NCI-H2081 (cell line): Measurements from ENCODE around the gene CFAP61.
"Not testable (repeated sequence)": the region's sequence is repeated elsewhere in the genome, so short reads cannot be mapped to it uniquely, and the experiment has no call there.

Source experiments
- DNase-seq, 2 experiments: peaks; one replicate each; lab custom pipeline; 2025; lab: John Stamatoyannopoulos, UW

CFAP61 gene

DNA sequence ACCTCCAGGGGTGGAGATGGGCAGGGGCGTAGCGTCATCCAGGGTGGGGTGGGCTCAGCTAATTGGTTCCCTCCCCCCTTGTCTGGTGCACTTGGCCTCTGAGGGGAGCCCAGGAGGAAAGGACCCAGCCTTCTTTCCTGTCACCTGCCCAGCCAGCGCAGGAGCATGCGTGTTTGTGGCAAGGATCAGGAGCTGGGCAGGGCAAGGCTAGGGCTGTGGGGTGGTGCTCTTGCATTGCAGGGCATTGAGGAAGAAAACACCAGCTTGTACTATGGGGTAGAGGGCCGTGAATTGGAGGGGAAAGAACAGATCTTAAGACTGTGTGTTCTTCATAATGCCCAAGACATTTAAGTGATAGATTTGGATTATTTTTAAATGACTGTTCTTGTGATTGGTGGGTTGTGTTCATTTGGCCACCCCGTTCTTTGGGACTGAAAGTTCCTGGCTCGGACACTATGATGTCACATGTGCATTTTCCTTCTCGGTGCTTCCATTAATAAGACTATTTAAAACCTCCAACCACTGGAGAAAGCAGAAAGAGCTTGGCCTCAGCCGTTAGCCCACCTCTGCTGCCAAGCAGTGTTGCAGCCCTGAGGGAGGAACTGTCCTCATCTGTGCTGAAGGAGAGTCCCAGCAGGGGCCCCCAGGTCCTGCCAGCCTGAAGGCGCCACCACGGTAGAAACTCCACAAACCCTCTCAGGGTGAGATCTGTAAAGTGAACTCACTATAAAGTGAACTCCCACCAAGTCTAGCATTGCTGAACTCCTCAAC is 179.4 kb downstream of the CFAP61 start:
- no peak for DNase-seq

GRCh38 chr20:20233041-20233514 is 180.7 kb downstream of the CFAP61 start:
- DNase-seq, result peak in 1 of 2 experiments; percentile 39

DNA sequence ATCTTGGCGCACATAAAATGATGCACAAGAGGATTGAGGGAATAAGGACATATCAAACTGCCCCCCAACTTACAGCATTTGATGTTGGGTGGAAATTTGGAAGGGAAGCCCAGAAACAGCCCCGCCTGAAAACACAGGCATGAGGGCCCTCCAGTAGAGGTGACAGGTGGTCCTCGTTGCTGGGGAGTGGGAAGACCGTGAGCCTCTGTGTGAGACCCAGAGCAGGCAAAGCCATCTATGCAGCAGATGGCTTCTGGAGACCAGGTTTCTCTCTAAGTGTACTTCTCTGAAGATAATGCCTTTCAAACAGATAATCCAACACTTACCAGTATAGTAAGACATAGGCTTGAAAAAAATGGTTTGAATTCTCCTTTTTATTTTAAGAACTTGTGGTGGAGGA is 183.3 kb downstream of the CFAP61 start:
- DNase-seq, result no peak

GRCh38 chr20:20237093-20237959 is 185.0 kb downstream of the CFAP61 start:
- DNase-seq, result peak; percentile 76 to 79

DNA sequence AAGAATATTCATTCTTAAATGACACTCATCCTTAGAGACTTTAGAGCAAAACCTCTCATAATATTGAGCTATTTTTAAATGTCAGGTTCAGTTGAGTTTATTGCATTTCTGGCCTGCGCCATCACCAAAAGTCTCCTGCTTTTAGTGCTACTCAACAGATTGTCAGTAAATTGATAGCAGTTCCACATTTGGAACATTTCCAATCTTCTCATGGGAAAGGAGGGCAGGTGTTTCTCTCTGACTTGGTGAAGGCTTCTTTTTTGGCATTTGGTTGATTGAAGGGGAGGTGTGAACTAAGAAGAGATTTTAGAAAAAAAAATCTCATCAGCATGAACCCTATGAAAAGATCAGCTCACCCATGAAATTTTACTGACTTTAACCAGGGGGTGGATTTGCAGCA is 189.6 kb downstream of the CFAP61 start:
- DNase-seq, result peak; percentile 58 to 87

DNA sequence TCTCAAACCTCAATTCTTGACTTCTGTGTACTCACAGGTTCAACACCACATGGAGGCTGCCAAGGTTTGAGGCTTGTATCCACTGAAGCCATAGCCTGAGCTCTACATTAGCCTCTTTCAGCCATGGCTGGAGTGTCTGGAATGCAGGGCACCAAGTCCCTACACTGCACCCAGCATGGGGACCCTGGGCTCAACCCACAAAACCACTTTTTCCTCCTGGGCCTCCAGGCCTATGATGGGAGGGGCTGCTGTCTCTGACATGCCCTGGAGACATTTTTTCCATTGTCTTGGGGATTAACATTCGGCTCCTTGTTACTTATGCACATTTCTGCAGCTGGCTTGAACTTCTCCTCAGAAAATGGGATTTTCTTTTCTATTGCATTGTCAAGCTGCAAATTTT is 192.1 kb downstream of the CFAP61 start:
- not testable (repeated sequence) for DNase-seq

GRCh38 chr20:20246996-20247633 is 194.8 kb downstream of the CFAP61 start:
- DNase-seq, result no peak

DNA sequence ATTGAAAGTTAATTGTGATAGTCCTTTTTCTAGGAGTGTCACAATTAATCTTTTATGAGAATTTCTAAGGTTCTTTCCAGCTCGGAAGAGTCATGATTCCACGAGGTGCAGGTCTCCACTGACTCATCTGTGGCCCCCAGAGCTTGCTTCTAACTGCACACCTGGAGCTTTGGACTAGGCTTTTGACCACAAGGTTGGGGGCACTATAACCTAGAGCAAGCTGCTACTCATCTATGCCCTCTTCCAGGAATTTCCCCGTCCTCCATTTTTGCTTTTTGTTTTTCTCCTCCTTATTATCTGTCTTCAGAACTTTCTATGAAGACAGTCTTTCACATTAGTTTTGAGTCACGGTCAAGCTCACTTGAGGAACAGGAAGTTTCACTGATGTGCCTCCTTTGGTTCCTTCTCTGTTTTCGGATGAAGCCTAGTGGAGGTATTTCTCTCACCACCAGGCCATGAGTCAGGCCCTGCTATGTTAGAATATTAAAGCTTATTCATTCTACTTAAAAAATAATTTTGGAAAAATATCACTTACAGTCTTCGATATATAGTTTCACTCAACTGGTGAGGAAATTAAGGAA is 196.4 kb downstream of the CFAP61 start:
- DNase-seq, result no peak

- peak; percentile 62 to 88 for DNase-seq
Measured at GRCh38 chr20:20251317-20251716, 199.0 kb downstream of the CFAP61 start.

GRCh38 chr20:20251836-20252235 is 199.5 kb downstream of the CFAP61 start:
- DNase-seq, result peak in 1 of 2 experiments; percentile 55

GRCh38 chr20:20253039-20253743 is 200.9 kb downstream of the CFAP61 start:
- DNase-seq, result no peak

DNA sequence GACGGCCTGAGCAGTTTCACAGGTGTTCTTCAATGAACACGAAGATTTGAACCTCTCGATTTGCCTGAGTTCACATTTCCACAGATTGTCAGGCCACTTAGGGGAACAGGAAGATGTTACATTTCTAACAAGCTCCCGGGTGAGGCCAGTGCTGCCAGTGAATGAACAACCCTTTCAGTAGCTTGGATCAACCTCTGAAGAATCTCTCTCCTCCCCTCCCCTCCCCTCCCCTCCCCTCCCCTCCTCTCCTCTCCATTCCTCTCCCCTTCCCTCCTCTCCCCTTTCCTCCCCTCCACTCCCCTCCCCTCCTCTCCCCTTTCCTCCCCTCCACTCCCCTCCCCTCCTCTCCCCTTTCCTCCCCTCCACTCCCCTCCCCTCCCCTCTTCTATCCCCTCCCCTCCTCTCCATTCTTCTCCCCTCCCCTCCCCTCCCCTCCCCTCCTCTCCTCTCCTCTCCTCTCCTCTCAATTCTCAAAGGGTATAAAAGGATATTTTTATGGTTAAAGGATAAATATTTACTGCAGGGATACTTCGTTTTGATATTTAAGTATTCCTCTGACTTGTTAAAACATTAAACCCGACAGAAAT is 201.5 kb downstream of the CFAP61 start:
- peak in 1 of 2 experiments; percentile 43 for DNase-seq

DNA sequence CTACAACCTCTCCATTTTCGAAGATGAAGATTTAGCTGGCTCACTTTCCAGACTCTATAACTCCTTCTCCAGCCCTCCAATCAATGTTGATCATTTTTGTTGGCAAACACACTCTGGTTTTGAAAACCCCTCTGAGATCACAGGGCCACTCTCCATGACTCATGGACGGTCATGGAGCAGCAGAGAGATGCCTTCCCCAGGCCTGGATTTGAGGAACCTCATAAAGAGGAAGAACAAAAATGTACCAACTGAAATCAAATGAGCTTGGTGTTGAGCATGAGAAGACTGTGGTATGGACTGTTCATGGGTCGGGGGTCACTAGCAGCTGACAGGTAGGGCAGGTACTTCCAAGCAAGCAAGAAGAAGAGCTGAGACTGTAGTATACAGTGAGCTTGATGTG is 202.8 kb downstream of the CFAP61 start:
- no peak for DNase-seq

DNA sequence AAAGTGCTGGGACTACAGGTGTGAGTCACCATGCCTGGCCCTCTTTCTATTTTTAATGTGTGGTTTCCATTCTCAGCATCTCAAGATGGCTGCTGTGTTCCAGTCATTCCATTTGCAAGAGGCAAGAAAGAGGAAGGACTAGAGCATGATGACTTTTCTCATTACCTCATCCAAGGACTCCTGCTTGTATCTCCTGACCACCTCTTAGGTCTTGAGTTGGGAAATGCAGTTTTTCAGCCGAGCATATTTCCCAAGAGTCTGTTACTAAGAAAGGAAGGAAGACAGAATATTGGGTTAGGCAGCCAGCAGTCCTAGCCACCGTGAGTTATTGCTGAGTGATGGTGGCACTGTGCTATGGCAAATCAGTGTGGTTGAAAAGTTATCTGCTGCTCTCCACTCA is 207.2 kb downstream of the CFAP61 start:
- DNase-seq, result no peak

DNA sequence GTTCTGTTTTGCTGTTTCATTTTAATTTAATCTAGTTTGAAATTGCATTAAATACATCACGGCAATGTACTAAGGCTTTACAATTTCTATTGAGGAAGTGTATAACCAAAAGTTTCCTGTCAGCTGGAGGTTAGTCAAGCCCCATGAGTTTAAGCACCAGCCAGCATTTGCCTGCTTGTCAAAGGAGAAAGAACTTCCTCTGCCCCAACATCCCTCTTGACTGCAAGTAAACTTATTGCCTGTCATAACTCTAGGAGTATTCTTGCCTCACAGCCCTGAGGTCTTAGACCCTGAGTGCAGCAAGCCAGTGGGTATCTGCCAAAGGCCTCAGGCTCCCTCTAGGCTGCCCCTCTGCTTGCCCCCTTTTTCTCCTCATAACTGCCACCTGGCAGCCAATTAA is 208.8 kb downstream of the CFAP61 start:
- DNase-seq, result no peak

GRCh38 chr20:20265210-20265609 is 212.9 kb downstream of the CFAP61 start:
- no peak for DNase-seq

DNA sequence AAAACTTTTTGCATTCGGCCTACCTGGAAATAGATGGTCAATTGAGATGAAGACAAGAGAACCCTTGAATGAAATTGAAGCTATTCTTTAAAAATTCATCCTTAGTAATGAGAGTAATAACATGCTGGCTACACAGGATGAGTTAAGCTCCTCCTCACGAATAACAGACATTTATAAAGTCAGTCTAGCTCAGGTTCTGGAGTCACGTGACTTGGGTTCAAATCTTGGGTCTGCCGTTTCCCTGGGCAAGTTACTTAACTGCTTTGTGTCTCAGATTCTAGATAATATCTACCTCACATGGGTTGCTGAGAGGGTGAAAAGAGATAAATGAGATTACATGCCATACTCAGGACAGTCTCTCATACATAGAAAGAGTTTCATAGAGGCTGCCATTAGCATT is 214.2 kb downstream of the CFAP61 start:
- no peak for DNase-seq

- DNase-seq, result peak; percentile 85 to 95
Measured at GRCh38 chr20:20267685-20268370, 215.5 kb downstream of the CFAP61 start.

DNA sequence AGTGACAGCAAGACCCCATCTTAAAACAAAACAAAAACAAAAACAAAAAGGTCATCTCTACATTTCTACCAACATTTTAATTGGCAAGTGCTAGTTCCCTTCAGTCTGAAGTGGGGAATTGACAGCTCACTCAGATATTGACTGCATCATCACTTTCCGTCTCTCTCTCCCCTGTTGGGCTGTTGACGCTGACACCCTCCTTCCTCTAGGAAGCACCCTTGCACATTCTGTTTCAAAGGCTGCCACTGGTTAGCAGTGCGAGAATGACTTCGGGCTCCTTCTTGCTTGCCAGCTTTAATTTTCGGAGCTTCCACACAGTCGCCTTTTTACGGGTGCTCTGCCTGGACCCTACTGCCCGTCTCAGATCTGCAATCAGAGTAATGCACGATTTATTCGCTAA is 218.9 kb downstream of the CFAP61 start:
- DNase-seq, result no peak

- DNase-seq, result no peak
Measured at GRCh38 chr20:20272686-20273085, 220.4 kb downstream of the CFAP61 start.
